Astrocyte (in vitro differentiated cells and primary cell): ENCODE results near the gene SLC35F1. TPM values are rescaled to one million over a fixed set of nuclear protein-coding genes. Genes with fewer than 3 reads are reported as not detected.

Experiments used
- DNase-seq: peaks from one replicate; pipeline ENCODE4 v3.0.0-alpha.2; 2010; ENCODE audit warnings: low read depth
- FAIRE-seq: peaks from 2 replicates; lab custom pipeline; 2011; peaks lifted over from hg19 to GRCh38; lab: Jason Lieb, UNC
- H2AFZ ChIP-seq: 2 replicates; pipeline ENCODE4 v1.6.0; 2012; ENCODE audit warnings: low read depth, low read length, inconsistent platforms
- H3K27ac ChIP-seq: 2 replicates; pipeline ENCODE4 v1.5.1; 2011; ENCODE audit warnings: low read depth, low read length, inconsistent platforms
- H3K27me3 ChIP-seq: 2 replicates; pipeline ENCODE4 v1.6.0; 2011; ENCODE audit warnings: low read length, inconsistent platforms; ENCODE audit not compliant: insufficient read depth
- H3K36me3 ChIP-seq: 2 replicates; pipeline ENCODE4 v1.5.1; 2011; ENCODE audit warnings: low read length, inconsistent platforms; ENCODE audit not compliant: insufficient read depth
- H3K4me1 ChIP-seq: 2 replicates; pipeline ENCODE4 v1.5.1; 2011; ENCODE audit warnings: low read length, inconsistent platforms; ENCODE audit not compliant: insufficient read depth
- H3K4me2 ChIP-seq: 2 replicates; pipeline ENCODE4 v1.6.0; 2012; ENCODE audit warnings: low read length, inconsistent platforms
- H3K4me3 ChIP-seq: 2 replicates; pipeline ENCODE4 v1.5.1; 2011; ENCODE audit warnings: low read depth, mild to moderate bottlenecking, low read length, inconsistent platforms; ENCODE audit not compliant: insufficient read depth
- H3K79me2 ChIP-seq: 2 replicates; pipeline ENCODE4 v1.6.0; 2012; ENCODE audit warnings: mild to moderate bottlenecking, low read length, inconsistent platforms; ENCODE audit not compliant: insufficient read depth
- H3K9ac ChIP-seq: 2 replicates; pipeline ENCODE4 v1.6.0; 2012; ENCODE audit warnings: mild to moderate bottlenecking, low read length, inconsistent platforms
- H3K9me3 ChIP-seq: 2 replicates; pipeline ENCODE4 v1.5.1; 2012; ENCODE audit warnings: low read depth, mild to moderate bottlenecking, low read length, inconsistent platforms; ENCODE audit not compliant: insufficient read depth
- H4K20me1 ChIP-seq: 2 replicates; pipeline ENCODE4 v1.6.0; 2012; ENCODE audit warnings: low read length, inconsistent platforms; ENCODE audit not compliant: insufficient read depth
- H3K27ac Mint-ChIP-seq: one replicate; pipeline ENCODE4 v1.8.0; 2021; ENCODE audit warnings: mild to moderate bottlenecking, mixed read lengths; ENCODE audit not compliant: unreplicated experiment
- H3K27me3 Mint-ChIP-seq: one replicate; pipeline ENCODE4 v1.8.0; 2021; ENCODE audit warnings: low read depth, mixed read lengths; ENCODE audit not compliant: unreplicated experiment
- H3K36me3 Mint-ChIP-seq: one replicate; pipeline ENCODE4 v1.8.0; 2021; ENCODE audit warnings: low read depth, mixed read lengths; ENCODE audit not compliant: unreplicated experiment
- H3K4me1 Mint-ChIP-seq: one replicate; pipeline ENCODE4 v1.8.0; 2021; ENCODE audit warnings: low read depth, mixed read lengths; ENCODE audit not compliant: unreplicated experiment
- H3K4me3 Mint-ChIP-seq: one replicate; pipeline ENCODE4 v1.8.0; 2021; ENCODE audit warnings: mild to moderate bottlenecking, moderate library complexity, mixed read lengths; ENCODE audit not compliant: unreplicated experiment
- H3K9me3 Mint-ChIP-seq: one replicate; pipeline ENCODE4 v1.8.0; 2021; ENCODE audit warnings: mild to moderate bottlenecking, mixed read lengths; ENCODE audit not compliant: unreplicated experiment
- EZH2 ChIP-seq: IDR thresholded peaks from 2 replicates; pipeline ENCODE4 v1.6.1; 2012; ENCODE audit warnings: mild to moderate bottlenecking, low read length, inconsistent platforms; ENCODE audit not compliant: insufficient read depth
- total RNA-seq: library from RNA; stranded (reverse); gene quantifications from 2 replicates; pipeline ENCODE4 v1.2.1, GENCODE V29; 2021
- TF ChIP-seq, protein P1 (sequence below): IDR thresholded peaks from 2 replicates; pipeline ENCODE4 v1.5.1; 2011; ENCODE audit warnings: low read depth, mild to moderate bottlenecking, inconsistent platforms, low read length, moderate library complexity; ENCODE audit not compliant: insufficient read depth

SLC35F1 gene
- total RNA-seq, 1 donor from 2014 or later = 1.0 TPM

DNA sequence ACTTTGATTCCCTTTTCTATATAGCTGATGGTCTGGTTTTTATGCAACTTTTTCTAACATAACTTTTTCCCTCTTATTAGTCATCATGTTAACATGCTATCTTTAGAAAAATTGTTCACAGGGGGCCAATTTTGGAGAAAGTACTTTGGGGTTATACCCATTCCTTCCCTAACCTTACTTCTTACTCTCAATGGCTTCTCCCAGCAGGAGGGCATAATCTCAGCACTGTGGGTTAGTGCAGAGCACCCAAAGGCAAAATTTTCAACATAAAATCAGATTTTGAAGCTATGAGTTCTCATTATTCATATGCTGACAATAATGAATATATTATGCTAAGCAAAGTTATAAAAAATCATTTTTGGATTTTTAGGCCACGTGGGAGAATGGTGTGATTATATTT is 299.2 kb downstream of the SLC35F1 start:
- DNase-seq = no peak
- H3K4me3 Mint-ChIP-seq = no peak overlapping the region
- Histone ChIP-seq H2AFZ (no peak overlapping the region), H3K4me3 (no peak overlapping the region), H3K79me2 (no peaks in the 10 kb centered on the region), H3K27ac (no peak overlapping the region), H3K27me3 (no peaks in the 10 kb centered on the region), H4K20me1 (no peaks in the 10 kb centered on the region), H3K9ac (no peak overlapping the region), H3K9me3 (no peaks in the 10 kb centered on the region), H3K4me2 (no peak overlapping the region), H3K36me3 (no peaks in the 10 kb centered on the region), H3K4me1 (no peaks in the 10 kb centered on the region)
- no peaks in the 10 kb centered on the region for H3K4me1 Mint-ChIP-seq
- H3K9me3 Mint-ChIP-seq = no peaks in the 10 kb centered on the region
- H3K27ac Mint-ChIP-seq = no peak overlapping the region
- no peaks in the 10 kb centered on the region for H3K27me3 Mint-ChIP-seq
- no peak for FAIRE-seq
- no peaks in the 10 kb centered on the region for H3K36me3 Mint-ChIP-seq
- TF ChIP-seq, protein P1, sequence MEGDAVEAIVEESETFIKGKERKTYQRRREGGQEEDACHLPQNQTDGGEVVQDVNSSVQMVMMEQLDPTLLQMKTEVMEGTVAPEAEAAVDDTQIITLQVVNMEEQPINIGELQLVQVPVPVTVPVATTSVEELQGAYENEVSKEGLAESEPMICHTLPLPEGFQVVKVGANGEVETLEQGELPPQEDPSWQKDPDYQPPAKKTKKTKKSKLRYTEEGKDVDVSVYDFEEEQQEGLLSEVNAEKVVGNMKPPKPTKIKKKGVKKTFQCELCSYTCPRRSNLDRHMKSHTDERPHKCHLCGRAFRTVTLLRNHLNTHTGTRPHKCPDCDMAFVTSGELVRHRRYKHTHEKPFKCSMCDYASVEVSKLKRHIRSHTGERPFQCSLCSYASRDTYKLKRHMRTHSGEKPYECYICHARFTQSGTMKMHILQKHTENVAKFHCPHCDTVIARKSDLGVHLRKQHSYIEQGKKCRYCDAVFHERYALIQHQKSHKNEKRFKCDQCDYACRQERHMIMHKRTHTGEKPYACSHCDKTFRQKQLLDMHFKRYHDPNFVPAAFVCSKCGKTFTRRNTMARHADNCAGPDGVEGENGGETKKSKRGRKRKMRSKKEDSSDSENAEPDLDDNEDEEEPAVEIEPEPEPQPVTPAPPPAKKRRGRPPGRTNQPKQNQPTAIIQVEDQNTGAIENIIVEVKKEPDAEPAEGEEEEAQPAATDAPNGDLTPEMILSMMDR = no peak
- no peak for TF ChIP-seq EZH2

DNA sequence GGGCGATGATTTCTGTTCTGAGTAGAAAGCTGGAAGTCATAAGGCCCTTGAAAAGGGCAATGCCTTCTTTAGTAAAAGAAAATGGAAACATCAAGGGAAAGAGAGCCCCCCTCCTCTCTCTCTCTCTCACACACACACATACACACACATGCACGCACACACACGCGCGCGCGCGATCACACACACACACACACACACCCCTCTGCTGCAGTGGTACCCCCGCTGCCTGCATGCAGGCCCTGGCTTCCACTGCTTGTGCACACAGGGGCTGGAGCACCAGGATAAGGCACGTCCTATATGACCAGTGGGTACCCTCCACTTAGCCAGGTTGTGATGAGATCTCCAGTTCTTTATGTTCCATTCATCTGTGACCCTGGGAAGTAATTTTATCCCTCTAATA is 300.9 kb downstream of the SLC35F1 start:
- Histone ChIP-seq H3K27ac (no peak overlapping the region), H4K20me1 (no peaks in the 10 kb centered on the region), H3K79me2 (no peaks in the 10 kb centered on the region), H3K36me3 (no peaks in the 10 kb centered on the region), H3K9ac (no peak overlapping the region), H3K9me3 (no peaks in the 10 kb centered on the region), H3K27me3 (no peaks in the 10 kb centered on the region), H3K4me3 (no peak overlapping the region), H2AFZ (no peak overlapping the region), H3K4me1 (no peaks in the 10 kb centered on the region), H3K4me2 (no peak overlapping the region)
- Mint-ChIP-seq H3K4me1 (no peaks in the 10 kb centered on the region), H3K9me3 (no peaks in the 10 kb centered on the region), H3K36me3 (no peaks in the 10 kb centered on the region), H3K27ac (no peak overlapping the region), H3K27me3 (no peaks in the 10 kb centered on the region), H3K4me3 (no peak overlapping the region)
- FAIRE-seq (no peak), DNase-seq (no peak)
- TF ChIP-seq, protein P1 = no peak
- TF ChIP-seq EZH2 = no peak

DNA sequence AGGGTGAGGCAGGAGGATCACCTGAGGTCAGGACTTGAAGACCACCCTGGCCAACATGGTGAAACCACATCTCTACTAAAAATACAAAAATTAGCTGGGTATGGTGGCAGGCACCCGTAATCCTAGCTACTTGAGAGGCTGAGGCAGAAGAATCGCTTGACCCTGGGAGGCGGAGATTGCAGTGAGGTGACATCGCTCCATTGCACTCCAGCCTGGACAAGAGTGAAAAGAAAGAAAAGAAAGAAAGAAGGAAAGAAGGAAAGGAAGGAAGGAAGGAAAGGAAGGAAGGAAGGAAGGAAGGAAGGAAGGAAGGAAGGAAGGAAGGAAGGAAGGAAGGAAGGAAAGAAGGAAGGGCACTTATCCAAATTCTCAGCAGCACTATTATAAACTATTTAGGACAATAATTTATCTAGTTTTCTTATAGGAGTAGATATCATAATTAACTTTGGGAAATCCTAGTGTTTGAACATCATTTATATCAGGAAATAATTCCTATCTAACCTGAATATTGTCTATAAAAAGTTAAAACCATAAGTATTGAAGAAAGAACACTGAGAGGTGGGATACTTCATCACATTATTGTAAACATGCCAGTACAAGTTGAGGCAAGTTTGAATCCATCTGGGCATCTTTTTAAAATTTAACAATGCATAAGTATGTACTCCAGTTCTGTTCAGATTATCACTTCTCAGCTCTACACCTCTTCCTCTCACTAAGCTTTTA is 305.5 kb downstream of the SLC35F1 start:
- H3K4me3 Mint-ChIP-seq = no peak overlapping the region
- Histone ChIP-seq H3K27me3 (no peaks in the 10 kb centered on the region), H3K4me2 (no peak overlapping the region), H3K27ac (no peak overlapping the region), H2AFZ (no peak overlapping the region), H3K79me2 (no peaks in the 10 kb centered on the region), H3K4me1 (no peaks in the 10 kb centered on the region), H3K9me3 (no peaks in the 10 kb centered on the region), H3K36me3 (no peaks in the 10 kb centered on the region), H4K20me1 (no peaks in the 10 kb centered on the region), H3K9ac (no peak overlapping the region), H3K4me3 (no peak overlapping the region)
- H3K27ac Mint-ChIP-seq = no peak overlapping the region
- H3K36me3 Mint-ChIP-seq = no peaks in the 10 kb centered on the region
- TF ChIP-seq, protein P1 = no peak
- TF ChIP-seq EZH2 = no peak
- H3K27me3 Mint-ChIP-seq = no peaks in the 10 kb centered on the region
- DNase-seq (no peak), FAIRE-seq (no peak)
- H3K9me3 Mint-ChIP-seq = no peaks in the 10 kb centered on the region
- no peaks in the 10 kb centered on the region for H3K4me1 Mint-ChIP-seq
